GM12891 (cell line): ENCODE measurements around the gene HTRA3.

Experiments
- PAX5 ChIP-seq: IDR thresholded peaks from 2 replicates; pipeline ENCODE4 v1.6.1; 2011; ENCODE audit warnings: low read length, moderate library complexity, mild to moderate bottlenecking; ENCODE audit not compliant: insufficient read depth, severe bottlenecking
- POLR2A ChIP-seq: IDR thresholded peaks from 2 replicates; pipeline ENCODE4 v1.6.1; 2011; ENCODE audit warnings: low read depth, low read length, control low read depth
- POLR2AphosphoS5 ChIP-seq: IDR thresholded peaks from 2 replicates; pipeline ENCODE4 v1.6.1; 2011; ENCODE audit warnings: low read depth, low read length, control low read depth
- POU2F2 ChIP-seq: IDR thresholded peaks from 2 replicates; pipeline ENCODE4 v1.6.1; 2011; ENCODE audit warnings: low read depth, mild to moderate bottlenecking, control low read depth, low read length, moderate library complexity
- SPI1 ChIP-seq: IDR thresholded peaks from 2 replicates; pipeline ENCODE4 v1.6.1; 2011; ENCODE audit warnings: low read depth, low read length, control low read depth
- TAF1 ChIP-seq: IDR thresholded peaks from 2 replicates; pipeline ENCODE4 v1.6.1; 2011; ENCODE audit warnings: low read depth, low read length, control low read depth

DNA sequence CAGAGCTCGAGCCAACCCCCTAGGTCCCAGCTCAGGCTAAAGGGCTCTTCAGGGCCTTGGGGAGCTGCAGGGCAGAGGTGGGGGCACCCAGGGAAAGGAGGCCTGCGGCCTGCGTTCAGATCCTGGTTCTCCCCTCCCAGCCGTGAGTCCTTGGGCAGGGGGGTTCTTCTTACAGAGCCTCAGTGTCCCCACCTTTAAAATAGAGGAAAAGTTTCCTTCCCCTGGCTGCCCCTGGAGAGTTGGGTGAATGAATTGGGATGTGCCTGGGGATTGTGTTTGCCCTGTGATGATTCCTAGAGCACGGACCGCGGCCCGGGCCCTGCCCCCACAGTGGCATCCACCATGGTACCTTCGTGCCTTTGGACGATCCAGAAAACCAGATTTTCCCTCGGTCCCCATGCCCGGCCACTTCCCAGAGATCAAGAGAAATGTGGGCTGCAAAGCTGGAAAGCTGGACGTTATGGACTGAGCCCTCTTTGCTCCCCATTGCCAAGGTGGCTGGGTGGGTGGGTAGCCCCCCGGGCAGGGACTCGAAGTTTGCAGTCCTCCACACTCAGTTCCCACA is 11.4 kb downstream of the HTRA3 start:
- no peak for TF ChIP-seq TAF1
- TF ChIP-seq POLR2A, result no peak
- TF ChIP-seq POLR2AphosphoS5, result no peak
- no peak for TF ChIP-seq POU2F2
- TF ChIP-seq SPI1, result no peak
- TF ChIP-seq PAX5, result no peak
